Stimulated activated CD8-positive, alpha-beta memory T cell treated with anti-CD3 and anti-CD28 coated beads, Interleukin-15, amount 100 ng/mL, for 4 hours (primary cell): ENCODE data around the gene DNLZ.
"Not testable (repeated sequence)": the region's sequence is repeated elsewhere in the genome, so short reads cannot be mapped to it uniquely, and the experiment has no call there.

Experiments
- DNase-seq, 2 donors: peaks; one replicate each; pipeline ENCODE4 v3.0.0-alpha.2; 2020; ENCODE audit warnings: low read depth in 2 of 2

The DNLZ gene

DNA sequence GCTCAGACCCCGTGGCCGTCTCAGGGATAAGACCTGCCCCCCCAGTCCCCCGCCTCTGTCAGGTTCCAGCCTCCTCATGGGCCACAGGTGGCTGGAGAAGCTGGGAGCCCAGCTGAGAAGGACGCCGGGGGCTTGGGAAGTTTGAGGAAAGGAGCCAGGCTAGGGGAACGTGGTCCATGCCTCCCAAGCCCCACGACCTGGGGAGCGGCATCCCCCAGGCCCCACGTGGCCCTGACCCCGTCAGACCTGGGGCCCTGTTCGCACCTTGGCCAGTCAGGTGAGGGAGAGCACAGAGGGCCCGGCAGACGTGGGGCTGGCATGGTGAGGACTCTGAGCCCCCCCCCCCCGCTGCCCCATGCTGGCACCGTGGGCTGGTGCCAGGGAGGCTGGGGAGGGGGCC, 32.5 kb downstream of the DNLZ start:
- DNase-seq: no peak

- no peak for DNase-seq
These were observed 33.0 kb downstream of the DNLZ start for GRCh38 chr9:136330406-136330990.

- no peak for DNase-seq
These were observed 33.7 kb downstream of the DNLZ start for GRCh38 chr9:136329636-136330405.

GRCh38 chr9:136329211-136329627, 34.3 kb downstream of the DNLZ start:
- DNase-seq: no peak

DNA sequence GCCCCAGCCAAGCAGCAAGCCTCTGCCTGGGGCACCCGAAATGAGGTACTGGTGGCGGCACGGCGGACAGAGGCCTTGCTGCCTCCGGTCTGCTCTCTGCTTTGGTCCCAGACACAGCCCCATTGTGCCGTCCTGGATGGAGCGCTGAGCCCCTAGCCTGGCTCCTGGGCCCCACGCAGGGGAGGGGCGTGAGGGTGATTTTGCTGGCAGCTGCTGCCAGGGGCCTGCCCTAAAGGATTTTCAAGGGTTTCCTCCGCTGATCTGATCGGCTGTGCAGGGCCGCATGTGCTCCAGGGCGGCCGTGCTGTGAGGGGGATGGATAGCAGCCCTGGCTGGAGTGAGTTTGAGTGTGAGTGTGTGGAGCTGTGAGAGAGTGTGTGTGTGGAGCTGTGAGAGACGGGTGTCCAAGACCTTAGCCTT, 34.9 kb downstream of the DNLZ start:
- DNase-seq: no peak

- DNase-seq: no peak
These were observed 35.4 kb downstream of the DNLZ start for GRCh38 chr9:136328011-136328621.

DNA sequence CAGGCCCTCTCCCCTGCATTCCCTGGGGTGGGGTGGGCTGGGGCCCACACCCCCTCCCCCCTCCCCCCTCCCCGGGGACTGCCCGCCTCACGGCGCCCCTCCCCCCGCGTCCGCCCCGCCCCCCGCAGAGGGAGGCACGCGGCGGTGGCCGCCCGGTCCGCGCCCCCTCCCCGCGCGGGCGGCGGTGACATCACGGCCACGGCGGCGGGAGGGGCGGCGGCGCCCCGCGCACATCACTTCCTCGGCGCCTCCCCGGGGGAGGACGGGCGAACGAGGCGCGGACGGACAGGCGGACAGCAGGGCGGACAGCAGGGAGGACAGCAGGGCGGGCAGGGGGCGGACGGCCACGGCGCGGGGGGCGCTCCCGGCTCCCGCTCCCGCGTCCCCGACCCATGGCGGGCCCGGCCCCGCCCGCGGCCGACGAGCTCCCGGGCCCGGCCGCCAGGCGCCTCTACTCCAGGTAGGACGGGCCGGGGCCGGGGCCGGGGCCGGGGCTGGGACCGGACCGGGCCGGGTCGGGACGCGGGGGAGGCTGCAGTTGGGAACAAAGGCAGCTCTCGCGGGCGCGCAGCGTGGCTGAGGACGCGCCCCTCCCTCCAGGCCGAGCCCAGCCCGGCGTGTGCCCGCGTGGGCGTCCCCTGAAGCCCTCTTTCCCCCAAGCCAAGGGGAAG, 36.1 kb downstream of the DNLZ start, which contains the start of gene GPSM1:
GPSM1 (plus strand) TSS at position 236 of the 671 bp plus-strand sequence; CDS start at position 393, 157 bp downstream.
- DNase-seq: peak in 1 of 2 donors; percentile 24

- no peak for DNase-seq
These were observed 36.7 kb downstream of the DNLZ start for GRCh38 chr9:136326761-136327303.

- DNase-seq: no peak
These were observed 37.3 kb downstream of the DNLZ start for GRCh38 chr9:136326061-136326760.

DNA sequence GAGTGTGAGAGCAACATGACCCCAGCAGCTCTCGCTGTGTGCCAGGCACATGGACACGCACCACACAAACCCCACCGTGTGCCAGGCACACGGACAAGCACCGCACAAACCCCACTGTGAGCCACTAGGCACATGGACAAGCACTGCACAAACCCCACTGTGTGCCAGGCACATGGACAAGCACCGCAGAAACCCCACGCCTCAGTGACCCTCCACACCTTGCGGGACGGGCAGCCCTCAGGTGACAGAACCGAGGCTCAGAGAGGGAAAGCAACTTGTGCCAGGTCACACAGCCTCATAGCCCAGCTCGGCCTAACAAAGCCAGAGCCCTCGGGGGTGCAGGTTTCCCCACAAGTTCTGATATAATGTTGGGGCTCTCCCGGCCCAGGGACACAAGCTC, 38.2 kb downstream of the DNLZ start:
- no peak for DNase-seq

- no peak for DNase-seq
These were observed 38.8 kb downstream of the DNLZ start for GRCh38 chr9:136324501-136325300.

GRCh38 chr9:136323371-136323789, 40.2 kb downstream of the DNLZ start:
- no peak for DNase-seq

DNA sequence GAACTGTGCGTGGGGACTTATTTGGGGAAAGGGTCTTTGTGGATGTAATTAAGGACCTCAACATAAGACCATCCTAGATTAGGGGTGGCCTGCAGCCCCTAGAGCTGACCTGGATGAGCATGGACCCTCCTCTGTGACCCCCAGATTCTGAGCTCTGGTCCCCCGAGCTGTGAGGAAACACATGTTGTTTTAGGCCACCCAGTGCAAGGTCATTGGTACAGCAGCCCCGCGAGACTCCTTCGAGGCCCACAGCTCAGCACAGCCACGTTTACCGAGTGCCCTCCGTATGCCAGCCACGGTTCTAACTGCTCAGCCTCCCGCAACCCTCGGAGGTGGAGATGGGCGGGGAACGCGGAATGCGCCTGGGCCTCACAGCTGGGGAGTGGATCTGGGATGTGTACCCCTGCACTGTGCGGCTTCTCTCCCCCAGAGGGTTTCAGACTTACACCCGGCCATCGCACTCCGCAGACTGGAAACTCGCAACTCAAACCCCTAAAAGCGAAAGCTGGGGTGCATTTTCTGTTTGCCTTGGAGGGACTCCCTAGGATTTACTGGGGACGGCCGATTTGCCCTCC, 40.7 kb downstream of the DNLZ start:
- no peak for DNase-seq

DNA sequence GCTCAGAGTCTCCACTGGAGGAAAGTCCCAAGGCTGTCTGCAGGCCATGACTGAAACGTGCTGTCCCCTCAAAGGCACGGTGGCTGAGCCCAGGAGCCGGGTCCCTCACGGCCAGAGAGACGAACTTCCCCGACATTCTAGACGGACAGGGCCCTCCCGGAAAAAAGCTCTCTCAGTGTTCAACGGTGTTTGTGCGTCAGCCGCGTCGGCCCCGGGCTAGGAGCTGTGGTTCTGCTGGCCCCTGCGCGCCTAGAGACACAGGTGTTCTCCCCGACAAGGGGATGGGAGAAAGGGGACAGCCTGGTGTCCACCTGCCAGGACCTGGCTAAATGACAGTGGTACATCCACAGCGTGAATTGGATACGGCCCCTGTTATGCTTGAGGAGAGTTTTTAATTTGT, 42.0 kb downstream of the DNLZ start:
- DNase-seq: no peak

DNA sequence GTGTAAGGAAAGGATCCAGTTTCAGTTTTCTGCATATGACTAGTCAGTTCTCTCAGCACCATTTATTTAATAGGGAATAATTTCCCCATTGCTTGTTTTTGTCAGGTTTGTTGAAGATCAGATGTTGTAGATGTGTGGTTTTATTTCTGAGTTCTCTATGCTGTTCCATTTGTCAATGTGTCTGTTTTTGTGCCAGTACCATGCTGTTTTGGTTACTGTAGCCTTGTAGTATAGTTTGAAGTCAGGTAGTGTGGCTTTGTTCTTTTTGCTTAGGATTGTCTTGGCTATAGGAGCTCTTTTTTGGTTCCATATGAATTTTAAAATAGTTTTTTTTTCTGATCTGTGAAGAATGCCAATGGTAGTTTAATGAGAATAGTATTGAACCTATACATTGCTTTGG, 42.6 kb downstream of the DNLZ start:
- not testable (repeated sequence) for DNase-seq

GRCh38 chr9:136319955-136320354, 43.6 kb downstream of the DNLZ start:
- not testable (repeated sequence) for DNase-seq

DNA sequence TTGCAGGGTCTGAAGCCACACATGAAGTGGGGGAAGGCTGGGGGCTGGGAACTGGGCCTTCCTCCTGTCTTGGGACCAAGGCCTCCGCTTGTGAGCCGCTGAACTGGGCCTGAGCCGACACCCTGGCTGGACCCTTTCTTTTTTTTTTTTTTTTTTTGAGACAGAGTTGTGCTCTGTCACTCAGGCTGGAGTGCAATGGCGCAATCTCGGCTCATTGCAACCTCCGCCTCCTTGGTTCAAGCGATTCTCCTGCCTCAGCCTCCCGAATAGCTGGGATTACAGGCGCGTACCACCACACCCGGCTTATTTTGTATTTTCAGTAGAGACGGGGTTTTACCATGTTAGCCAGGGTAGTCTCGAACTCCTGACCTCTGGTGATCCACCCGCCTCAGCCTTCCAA, 44.3 kb downstream of the DNLZ start:
- DNase-seq: not testable (repeated sequence)

- no peak for DNase-seq
These were observed 44.7 kb downstream of the DNLZ start for GRCh38 chr9:136318776-136319241.

- DNase-seq: no peak
These were observed 45.3 kb downstream of the DNLZ start for GRCh38 chr9:136318111-136318775.

GRCh38 chr9:136317695-136318094, 45.8 kb downstream of the DNLZ start:
- no peak for DNase-seq
